Glomerular visceral epithelial cell (primary cell): ENCODE results near the gene WDR91.

Experiments used
- DNase-seq: peaks from one replicate; pipeline ENCODE4 v3.0.0-alpha.2; 2016; ENCODE audit errors: extremely low spot score

WDR91 gene

GRCh38 chr7:135233570-135233969, 22.2 kb upstream of the WDR91 start, which contains the start of gene STRA8:
STRA8 (plus strand) TSS chr7:135233838; CDS start chr7:135240525, 6,687 bp downstream.
- no peak for DNase-seq

- DNase-seq: no peak
These were observed 21.4 kb upstream of the WDR91 start for GRCh38 chr7:135232720-135233119.

- no peak for DNase-seq
These were observed 20.8 kb upstream of the WDR91 start for GRCh38 chr7:135232087-135232486.

GRCh38 chr7:135231686-135232085, 20.4 kb upstream of the WDR91 start:
- no peak for DNase-seq

GRCh38 chr7:135224027-135224426, 12.7 kb upstream of the WDR91 start:
- DNase-seq: no peak

- DNase-seq: peak; percentile 62
These were observed 6.6 kb upstream of the WDR91 start for GRCh38 chr7:135217645-135218509.

- no peak for DNase-seq
These were observed 4.4 kb upstream of the WDR91 start for GRCh38 chr7:135215698-135216097.

GRCh38 chr7:135215180-135215579, 3.9 kb upstream of the WDR91 start:
- DNase-seq: no peak

- no peak for DNase-seq
These were observed 2.5 kb upstream of the WDR91 start for GRCh38 chr7:135213831-135214230.

- DNase-seq: peak; percentile 36
These were observed 790 bp upstream of the WDR91 start for GRCh38 chr7:135211946-135212685.

GRCh38 chr7:135210888-135211178, 493 bp downstream of the WDR91 start:
- DNase-seq: peak; percentile 9

GRCh38 chr7:135209225-135209834, 2.0 kb downstream of the WDR91 start:
- DNase-seq: no peak

GRCh38 chr7:135208102-135208793, 3.1 kb downstream of the WDR91 start:
- peak; percentile 59 for DNase-seq

- peak; percentile 58 for DNase-seq
These were observed 3.8 kb downstream of the WDR91 start for GRCh38 chr7:135207406-135208101.

- DNase-seq: no peak
These were observed 4.4 kb downstream of the WDR91 start for GRCh38 chr7:135206941-135207391.

GRCh38 chr7:135205850-135206249, 5.5 kb downstream of the WDR91 start:
- no peak for DNase-seq

- peak; percentile 37 for DNase-seq
These were observed 6.5 kb downstream of the WDR91 start for GRCh38 chr7:135204876-135205275.

- peak; percentile 93 for DNase-seq
These were observed 7.0 kb downstream of the WDR91 start for GRCh38 chr7:135204341-135204749.

- no peak for DNase-seq
These were observed 10.0 kb downstream of the WDR91 start for GRCh38 chr7:135201350-135201749.

- DNase-seq: peak; percentile 18
These were observed 10.4 kb downstream of the WDR91 start for GRCh38 chr7:135200821-135201331.

- no peak for DNase-seq
These were observed 11.9 kb downstream of the WDR91 start for GRCh38 chr7:135199439-135199838.
